Ishikawa (cell line): ENCODE data around the gene INO80E.

Experiments used
- CEBPB ChIP-seq: IDR thresholded peaks from 2 replicates; pipeline ENCODE4 v1.6.1; 2012
- CREB1 ChIP-seq: IDR thresholded peaks from 2 replicates; pipeline ENCODE4 v1.6.1; 2012; ENCODE audit warnings: low read depth
- EGR1 ChIP-seq: IDR thresholded peaks from 2 replicates; pipeline ENCODE4 v1.6.1; 2012
- EP300 ChIP-seq: IDR thresholded peaks from 2 replicates; pipeline ENCODE4 v1.6.1; 2012; ENCODE audit warnings: borderline replicate concordance
- FOXM1 ChIP-seq: IDR thresholded peaks from 2 replicates; pipeline ENCODE4 v1.6.1; 2012; ENCODE audit warnings: low read depth, borderline replicate concordance
- MAX ChIP-seq: IDR thresholded peaks from 2 replicates; pipeline ENCODE4 v1.6.1; 2012
- NFIC ChIP-seq: IDR thresholded peaks from 2 replicates; pipeline ENCODE4 v1.6.1; 2012
- RAD21 ChIP-seq: IDR thresholded peaks from 2 replicates; pipeline ENCODE4 v1.6.1; 2012; ENCODE audit warnings: low read depth
- REST ChIP-seq: IDR thresholded peaks from 2 replicates; pipeline ENCODE4 v1.6.1; 2012; ENCODE audit warnings: low read depth, mild to moderate bottlenecking
- TAF1 ChIP-seq: IDR thresholded peaks from 2 replicates; pipeline ENCODE4 v1.6.1; 2012; ENCODE audit warnings: low read depth, mild to moderate bottlenecking
- TCF12 ChIP-seq: IDR thresholded peaks from 2 replicates; pipeline ENCODE4 v1.6.1; 2012; ENCODE audit warnings: low read depth
- TEAD4 ChIP-seq: IDR thresholded peaks from 2 replicates; pipeline ENCODE4 v1.6.1; 2012
- USF1 ChIP-seq: IDR thresholded peaks from 2 replicates; pipeline ENCODE4 v1.6.1; 2012
- YY1 ChIP-seq: IDR thresholded peaks from 2 replicates; pipeline ENCODE4 v1.6.1; 2012; ENCODE audit warnings: low read depth
- ZBTB7A ChIP-seq: IDR thresholded peaks from 2 replicates; pipeline ENCODE4 v1.6.1; 2012; ENCODE audit warnings: low read depth

Gene INO80E

GRCh38 chr16:29993191-29993902, 2.7 kb upstream of the INO80E start:
- TF ChIP-seq ZBTB7A (no peak), MAX (no peak), USF1 (no peak), TCF12 (no peak), EGR1 (no peak), CREB1 (no peak), EP300 (no peak), YY1 (no peak), TEAD4 (no peak), REST (no peak), TAF1 (no peak), FOXM1 (no peak), RAD21 (no peak), NFIC (no peak), CEBPB (no peak)

- TF ChIP-seq REST, result no peak
- no peak for TF ChIP-seq FOXM1
- TF ChIP-seq CEBPB, result no peak
- no peak for TF ChIP-seq ZBTB7A
- no peak for TF ChIP-seq TEAD4
- TF ChIP-seq CREB1, result no peak
- no peak for TF ChIP-seq TCF12
- TF ChIP-seq MAX, result no peak
- TF ChIP-seq EGR1, result no peak
- no peak for TF ChIP-seq YY1
- TF ChIP-seq EP300, result no peak
- TF ChIP-seq RAD21, result no peak
- TF ChIP-seq NFIC, result no peak
- TF ChIP-seq USF1, result no peak
- TF ChIP-seq TAF1, result no peak
Observed at GRCh38 chr16:29993903-29994599, 2.0 kb upstream of the INO80E start.

- TF ChIP-seq CEBPB, result no peak
- no peak for TF ChIP-seq TCF12
- TF ChIP-seq TEAD4, result no peak
- TF ChIP-seq NFIC, result no peak
- no peak for TF ChIP-seq EP300
- TF ChIP-seq TAF1, result no peak
- TF ChIP-seq MAX, result no peak
Observed at GRCh38 chr16:29994600-29995323, 1.3 kb upstream of the INO80E start.

GRCh38 chr16:29995324-29995910, 624 bp upstream of the INO80E start, which contains the start of gene HIRIP3:
TSS of gene HIRIP3 (minus strand) at chr16:29995617. CDS start at chr16:29995605, 12 bp downstream.
- TF ChIP-seq TAF1 (no peak), TCF12 (peak; percentile 47; the same call in 1 of the 2 replicates), YY1 (peak; percentile 84), EGR1 (peak; percentile 9; the same call in 1 of the 2 replicates), MAX (peak; percentile 98), EP300 (peak; percentile 18; the same call in 1 of the 2 replicates)
